Measurements from ENCODE around the gene IRX6. TPM values are rescaled to one million over a fixed set of nuclear protein-coding genes. Genes with fewer than 3 reads are reported as not detected.
A peak's percentile ranks its signal among the peaks of the same experiment; 100 is the strongest.

IRX6 gene
- total and polyA plus RNA-seq, 4 donors: 0.37 to 6.3 (median 4.0) TPM

DNA sequence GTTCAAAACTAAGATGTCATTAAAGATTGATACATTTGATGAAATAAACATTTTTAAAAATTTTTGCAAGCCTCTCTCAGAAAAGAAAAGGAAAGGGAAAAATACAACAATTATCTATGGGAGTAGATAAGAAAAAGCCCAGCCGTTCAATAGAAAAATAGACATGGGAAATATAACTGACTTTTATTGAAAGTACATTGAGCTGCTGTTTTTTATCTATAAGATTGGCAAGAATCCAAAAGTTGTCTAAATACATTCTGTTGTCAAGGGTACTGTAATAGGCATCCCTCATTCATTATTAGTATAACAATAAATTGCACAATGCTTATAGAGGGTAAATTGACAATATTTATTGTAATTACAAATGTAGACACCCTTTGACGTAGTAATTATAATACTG, 38.4 kb upstream of the IRX6 start:
- H3K4me1 ChIP-seq (ENCODE audit: control insufficient read depth in 5 of 5, insufficient read depth in 5 of 5, low read length in 5 of 5): no peaks in the 10 kb centered on the region
- no peak overlapping the region for H3K4me3 ChIP-seq
- no peaks in the 10 kb centered on the region for H3K27me3 ChIP-seq (ENCODE audit: control insufficient read depth in 3 of 3, insufficient read depth in 3 of 3, low read length in 2 of 3)
- DNase-seq: peak in 1 of 3 donors; percentile 1
- WGBS, 2 donors: 65 to 79% methylated on average over 2 of the region's 2 CpGs
- no peaks in the 10 kb centered on the region for H3K36me3 ChIP-seq (ENCODE audit: control insufficient read depth in 4 of 4, insufficient read depth in 4 of 4, low read length in 4 of 4)
- TF ChIP-seq, protein P1, sequence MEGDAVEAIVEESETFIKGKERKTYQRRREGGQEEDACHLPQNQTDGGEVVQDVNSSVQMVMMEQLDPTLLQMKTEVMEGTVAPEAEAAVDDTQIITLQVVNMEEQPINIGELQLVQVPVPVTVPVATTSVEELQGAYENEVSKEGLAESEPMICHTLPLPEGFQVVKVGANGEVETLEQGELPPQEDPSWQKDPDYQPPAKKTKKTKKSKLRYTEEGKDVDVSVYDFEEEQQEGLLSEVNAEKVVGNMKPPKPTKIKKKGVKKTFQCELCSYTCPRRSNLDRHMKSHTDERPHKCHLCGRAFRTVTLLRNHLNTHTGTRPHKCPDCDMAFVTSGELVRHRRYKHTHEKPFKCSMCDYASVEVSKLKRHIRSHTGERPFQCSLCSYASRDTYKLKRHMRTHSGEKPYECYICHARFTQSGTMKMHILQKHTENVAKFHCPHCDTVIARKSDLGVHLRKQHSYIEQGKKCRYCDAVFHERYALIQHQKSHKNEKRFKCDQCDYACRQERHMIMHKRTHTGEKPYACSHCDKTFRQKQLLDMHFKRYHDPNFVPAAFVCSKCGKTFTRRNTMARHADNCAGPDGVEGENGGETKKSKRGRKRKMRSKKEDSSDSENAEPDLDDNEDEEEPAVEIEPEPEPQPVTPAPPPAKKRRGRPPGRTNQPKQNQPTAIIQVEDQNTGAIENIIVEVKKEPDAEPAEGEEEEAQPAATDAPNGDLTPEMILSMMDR (IDR thresholded peaks at IDR 0.05; ENCODE audit: control extremely low read depth, extremely low read depth): no peak
- peaks cover 0 to 6% (median 0%) of the 10 kb centered on the region in 4 donors for H3K9me3 ChIP-seq (ENCODE audit: control insufficient read depth in 4 of 4, insufficient read depth in 3 of 4, low read length in 3 of 4)
- no peak overlapping the region for H3K9ac ChIP-seq (ENCODE audit: insufficient read depth in 1 of 2, low read length in 2 of 2)
- no peak overlapping the region for H3K27ac ChIP-seq (ENCODE audit: low read depth in 1 of 2, low read length in 1 of 2)
- no peak for ATAC-seq (ENCODE audit: insufficient read depth, low FRiP score)

DNA sequence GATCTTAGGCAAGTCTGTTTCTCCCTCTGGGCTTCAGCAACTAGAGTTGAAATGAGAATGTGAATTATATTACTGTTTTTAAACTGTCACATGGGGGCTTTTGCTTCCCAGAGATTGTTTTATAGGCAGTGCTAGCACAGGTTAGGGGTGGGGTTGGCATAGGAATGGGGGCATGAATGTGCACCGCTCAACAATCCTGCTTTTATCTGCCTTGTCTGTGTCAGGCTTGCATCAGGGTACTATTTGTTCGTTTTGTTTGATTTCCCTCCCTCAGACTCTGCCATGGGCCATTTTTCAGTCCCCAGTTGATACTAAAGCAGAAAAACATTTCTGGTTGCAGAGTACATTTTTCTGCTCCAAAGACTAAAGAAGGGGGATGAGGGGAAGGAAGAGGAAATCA, 34.6 kb upstream of the IRX6 start:
- Histone ChIP-seq H3K27me3 (ENCODE audit: control insufficient read depth in 3 of 3, insufficient read depth in 3 of 3, low read length in 2 of 3) (no peaks in the 10 kb centered on the region), H3K36me3 (ENCODE audit: control insufficient read depth in 4 of 4, insufficient read depth in 4 of 4, low read length in 4 of 4) (no peaks in the 10 kb centered on the region), H3K9ac (ENCODE audit: insufficient read depth in 1 of 2, low read length in 2 of 2) (no peak overlapping the region), H3K27ac (ENCODE audit: low read depth in 1 of 2, low read length in 1 of 2) (no peak overlapping the region), H3K4me1 (ENCODE audit: control insufficient read depth in 5 of 5, insufficient read depth in 5 of 5, low read length in 5 of 5) (no peaks in the 10 kb centered on the region), H3K9me3 (ENCODE audit: control insufficient read depth in 4 of 4, insufficient read depth in 3 of 4, low read length in 3 of 4) (peaks cover 0 to 5% (median 0%) of the 10 kb centered on the region in 4 donors), H3K4me3 (no peak overlapping the region)
- no peak for ATAC-seq (ENCODE audit: insufficient read depth, low FRiP score)
- TF ChIP-seq, protein P1 (IDR thresholded peaks at IDR 0.05; ENCODE audit: control extremely low read depth, extremely low read depth): no peak
- no peak for DNase-seq
- 71 to 77% methylated on average over 2 of the region's 2 CpGs for WGBS, 2 donors

DNA sequence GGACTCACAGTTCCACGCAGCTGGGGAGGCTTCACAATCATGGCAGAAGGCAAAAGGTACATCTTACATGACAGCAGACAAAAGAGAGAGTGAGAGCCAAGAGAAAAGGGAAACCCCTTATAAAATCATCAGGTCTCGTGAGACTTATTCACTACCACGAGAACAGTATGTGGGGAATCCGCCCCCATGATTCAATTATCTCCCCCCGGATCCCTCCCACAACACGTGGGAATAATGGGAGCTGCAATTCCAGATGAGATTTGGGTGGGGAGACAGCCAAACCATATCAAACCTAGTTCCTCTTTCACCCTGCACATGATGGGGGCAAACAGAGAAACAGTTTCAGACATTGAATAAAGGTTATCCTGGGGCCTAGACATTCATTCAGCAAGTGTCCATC, 32.2 kb upstream of the IRX6 start:
- WGBS, 2 donors: 76 to 85% methylated on average over 6 of the region's 6 CpGs
- Histone ChIP-seq H3K27me3 (ENCODE audit: control insufficient read depth in 3 of 3, insufficient read depth in 3 of 3, low read length in 2 of 3) (no peaks in the 10 kb centered on the region), H3K36me3 (ENCODE audit: control insufficient read depth in 4 of 4, insufficient read depth in 4 of 4, low read length in 4 of 4) (no peaks in the 10 kb centered on the region), H3K4me3 (no peak overlapping the region), H3K27ac (ENCODE audit: low read depth in 1 of 2, low read length in 1 of 2) (no peak overlapping the region), H3K4me1 (ENCODE audit: control insufficient read depth in 5 of 5, insufficient read depth in 5 of 5, low read length in 5 of 5) (peaks cover 0 to 1% (median 0%) of the 10 kb centered on the region in 5 donors), H3K9me3 (ENCODE audit: control insufficient read depth in 4 of 4, insufficient read depth in 3 of 4, low read length in 3 of 4) (peaks cover 0 to 2% (median 0%) of the 10 kb centered on the region in 4 donors), H3K9ac (ENCODE audit: insufficient read depth in 1 of 2, low read length in 2 of 2) (no peak overlapping the region)
- ATAC-seq (ENCODE audit: insufficient read depth, low FRiP score): no peak
- TF ChIP-seq, protein P1 (IDR thresholded peaks at IDR 0.05; ENCODE audit: control extremely low read depth, extremely low read depth): no peak
- DNase-seq: no peak

DNA sequence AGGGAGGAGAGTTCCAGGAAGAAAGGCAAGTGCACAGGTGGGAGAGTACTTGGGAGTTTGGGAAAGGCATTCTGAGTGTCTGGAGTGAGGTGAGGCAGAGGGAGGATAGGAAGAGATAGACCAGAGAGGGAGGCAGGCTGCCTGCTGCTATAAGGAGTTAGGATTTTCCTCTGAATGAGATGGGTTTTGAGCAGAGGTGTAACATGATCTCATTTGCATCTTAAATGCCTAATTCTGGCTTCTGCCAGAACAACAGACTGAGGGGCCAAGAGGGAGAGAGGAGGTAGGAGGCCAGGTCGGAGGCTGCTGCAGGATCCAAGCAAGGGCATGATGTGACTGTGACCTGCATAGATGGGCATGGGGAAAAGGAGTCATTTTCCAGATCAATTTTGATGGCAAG, 31.5 kb upstream of the IRX6 start:
- H3K4me3 ChIP-seq: no peak overlapping the region
- no peak overlapping the region for H3K9ac ChIP-seq (ENCODE audit: insufficient read depth in 1 of 2, low read length in 2 of 2)
- H3K27me3 ChIP-seq (ENCODE audit: control insufficient read depth in 3 of 3, insufficient read depth in 3 of 3, low read length in 2 of 3): no peaks in the 10 kb centered on the region
- DNase-seq: no peak
- no peak for ATAC-seq (ENCODE audit: insufficient read depth, low FRiP score)
- no peak overlapping the region for H3K27ac ChIP-seq (ENCODE audit: low read depth in 1 of 2, low read length in 1 of 2)
- TF ChIP-seq, protein P1 (IDR thresholded peaks at IDR 0.05; ENCODE audit: control extremely low read depth, extremely low read depth): no peak
- H3K9me3 ChIP-seq (ENCODE audit: control insufficient read depth in 4 of 4, insufficient read depth in 3 of 4, low read length in 3 of 4): peaks cover 0 to 2% (median 0%) of the 10 kb centered on the region in 4 donors
- WGBS, 2 donors: 65 to 67% methylated on average over 1 of the region's 1 CpG
- no peaks in the 10 kb centered on the region for H3K36me3 ChIP-seq (ENCODE audit: control insufficient read depth in 4 of 4, insufficient read depth in 4 of 4, low read length in 4 of 4)
- peaks cover 0 to 1% (median 0%) of the 10 kb centered on the region in 5 donors for H3K4me1 ChIP-seq (ENCODE audit: control insufficient read depth in 5 of 5, insufficient read depth in 5 of 5, low read length in 5 of 5)

Measured in lung (tissue), 12 donors.